HFFc6 (cell line): ENCODE data around the gene CDC25A. TPM values are rescaled to one million over a fixed set of nuclear protein-coding genes. Genes with fewer than 3 reads are reported as not detected.

Experiments
- DNase-seq: peaks from one replicate; pipeline ENCODE4 v3.0.0-alpha.2; 2018
- H3K27ac Mint-ChIP-seq: 2 replicates; pipeline ENCODE4 v1.8.0; 2020; ENCODE audit warnings: mild to moderate bottlenecking, mixed read lengths
- H3K27me3 Mint-ChIP-seq: 2 replicates; pipeline ENCODE4 v1.8.0; 2021; ENCODE audit warnings: mild to moderate bottlenecking, moderate library complexity, mixed read lengths; ENCODE audit not compliant: insufficient read depth
- H3K36me3 Mint-ChIP-seq: 2 replicates; pipeline ENCODE4 v1.8.0; 2021; ENCODE audit warnings: low read depth, mixed read lengths
- H3K4me1 Mint-ChIP-seq: 2 replicates; pipeline ENCODE4 v1.8.0; 2020; ENCODE audit warnings: low read depth, mixed read lengths
- H3K4me3 Mint-ChIP-seq: 2 replicates; pipeline ENCODE4 v1.8.0; 2020; ENCODE audit warnings: mild to moderate bottlenecking, moderate library complexity, mixed read lengths
- H3K9me3 Mint-ChIP-seq: 2 replicates; pipeline ENCODE4 v1.8.0; 2020; ENCODE audit warnings: mild to moderate bottlenecking, mixed read lengths
- CTCF ChIP-seq: fragments of 200-600 bp; sonication (generic); IDR thresholded peaks from 2 replicates; pipeline ENCODE4 v1.5.0; 2021; ENCODE audit warnings: antibody characterized with exemption, mild to moderate bottlenecking
- total RNA-seq, 6 experiments: library from RNA; stranded (reverse); fragmentation: NEBNext Ultra II Directional; extraction: Animal tissue kit (Norgen Biotek cat#: 25700); gene quantifications; 2 replicates in 1 of 6; 3 replicates in 5 of 6; pipeline ENCODE4 v1.2.3, GENCODE V29; 2021

The CDC25A gene
- total RNA-seq, 6 experiments from 2014 or later = 5.4 to 12.4 (median 10.0) TPM

DNA sequence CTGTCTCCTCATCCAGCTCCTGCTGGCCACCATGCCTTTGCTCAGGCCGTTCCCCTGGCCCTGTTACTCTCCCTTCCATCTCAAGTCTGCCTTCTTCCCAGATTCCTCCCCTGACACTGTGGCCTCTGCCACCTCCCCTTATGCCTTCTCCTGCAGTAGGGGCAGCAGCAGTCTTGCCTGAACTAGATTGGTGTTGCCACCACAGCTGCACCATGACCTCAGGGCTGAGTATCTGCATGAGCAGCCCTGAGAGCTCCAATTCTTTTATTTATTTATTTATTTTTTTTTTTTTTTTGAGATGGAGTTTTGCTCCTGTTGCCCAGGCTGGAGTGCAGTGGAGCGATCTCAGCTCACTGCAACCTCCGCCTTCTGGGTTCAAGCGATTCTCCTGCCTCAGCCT, 21.2 kb upstream of the CDC25A start:
- H3K27ac Mint-ChIP-seq = no peak overlapping the region
- DNase-seq = no peak
- no peaks in the 10 kb centered on the region for H3K36me3 Mint-ChIP-seq
- H3K9me3 Mint-ChIP-seq = peaks cover 3% of the 10 kb centered on the region; the same call in 1 of the 2 replicates
- H3K4me1 Mint-ChIP-seq = no peaks in the 10 kb centered on the region
- H3K4me3 Mint-ChIP-seq = no peak overlapping the region
- peaks cover 7% of the 10 kb centered on the region for H3K27me3 Mint-ChIP-seq
- TF ChIP-seq CTCF = no peak

DNA sequence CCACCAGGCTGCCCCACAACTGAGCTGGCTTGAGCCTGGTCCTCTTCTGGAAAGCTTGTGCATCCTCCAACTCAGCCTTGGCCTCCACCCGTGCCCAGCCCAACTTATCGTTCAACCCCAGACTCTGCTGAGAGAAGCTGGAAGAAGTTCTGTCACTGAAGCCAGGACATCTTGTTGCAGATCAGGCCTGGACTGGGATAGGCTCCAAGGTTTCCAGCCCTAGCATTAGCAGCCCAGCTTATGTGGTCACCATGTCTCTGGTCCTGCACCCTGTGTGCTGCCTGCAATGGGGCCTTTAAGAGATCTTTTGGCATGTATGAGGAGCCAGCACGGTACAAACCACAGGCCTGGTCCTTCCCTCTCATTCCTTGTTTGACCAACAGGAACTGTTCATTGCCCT, 19.9 kb upstream of the CDC25A start:
- H3K36me3 Mint-ChIP-seq = no peaks in the 10 kb centered on the region
- no peak overlapping the region for H3K27ac Mint-ChIP-seq
- H3K4me1 Mint-ChIP-seq = no peaks in the 10 kb centered on the region
- peaks cover 3% of the 10 kb centered on the region; the same call in 1 of the 2 replicates for H3K9me3 Mint-ChIP-seq
- TF ChIP-seq CTCF = no peak
- no peak for DNase-seq
- no peak overlapping the region for H3K4me3 Mint-ChIP-seq
- H3K27me3 Mint-ChIP-seq = peaks cover 7% of the 10 kb centered on the region

- H3K27ac Mint-ChIP-seq = no peak overlapping the region
- DNase-seq = no peak
- H3K9me3 Mint-ChIP-seq = no peaks in the 10 kb centered on the region
- H3K4me3 Mint-ChIP-seq = no peak overlapping the region
- peaks cover 15% of the 10 kb centered on the region for H3K27me3 Mint-ChIP-seq
- no peak for TF ChIP-seq CTCF
- H3K4me1 Mint-ChIP-seq = no peaks in the 10 kb centered on the region
- no peaks in the 10 kb centered on the region for H3K36me3 Mint-ChIP-seq
Measured at GRCh38 chr3:48202632-48203031, 14.4 kb upstream of the CDC25A start.

DNA sequence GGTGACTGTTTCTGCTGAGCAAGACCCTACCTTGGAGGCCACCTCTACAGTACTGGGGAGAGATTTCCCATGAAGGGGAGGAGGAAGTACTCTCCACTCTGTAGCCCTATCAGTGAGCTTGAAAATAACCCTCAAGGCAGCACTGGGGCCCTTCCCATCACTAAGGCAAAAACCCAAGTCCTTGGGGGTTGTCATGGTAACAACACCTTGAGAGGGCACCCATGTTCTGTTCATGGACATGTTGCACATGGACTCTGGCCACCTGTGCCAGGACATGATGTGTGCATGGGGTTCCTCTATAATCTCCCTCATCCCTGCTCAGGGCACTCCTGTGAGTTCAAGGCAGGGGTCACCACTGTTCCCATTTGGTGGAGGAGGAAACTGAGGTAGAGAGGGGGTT, 10.9 kb upstream of the CDC25A start:
- TF ChIP-seq CTCF = no peak
- no peak overlapping the region for H3K27ac Mint-ChIP-seq
- H3K36me3 Mint-ChIP-seq = no peaks in the 10 kb centered on the region
- H3K4me3 Mint-ChIP-seq = no peak overlapping the region
- H3K4me1 Mint-ChIP-seq = no peaks in the 10 kb centered on the region
- no peaks in the 10 kb centered on the region for H3K9me3 Mint-ChIP-seq
- peaks cover 11% of the 10 kb centered on the region for H3K27me3 Mint-ChIP-seq
- DNase-seq = no peak

DNA sequence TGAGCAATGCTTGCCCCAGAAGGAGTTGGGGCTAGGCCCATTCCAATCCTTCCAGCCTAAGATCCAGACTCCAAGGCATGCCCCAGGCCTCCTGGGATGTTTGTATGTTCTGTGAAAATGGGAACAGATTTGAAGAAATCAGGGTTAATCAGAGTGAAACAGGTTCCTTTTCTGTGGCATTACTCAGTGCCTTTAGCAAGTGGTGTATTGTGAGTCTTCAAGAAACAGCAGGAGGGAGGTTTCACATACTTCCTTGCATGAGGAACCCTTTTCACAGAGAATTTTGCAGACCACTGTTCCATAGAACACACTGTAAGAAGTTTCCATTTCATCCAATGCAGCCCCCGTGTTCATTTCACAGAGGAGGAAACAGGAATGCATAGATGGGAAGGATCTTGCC, 8.4 kb upstream of the CDC25A start:
- Mint-ChIP-seq H3K4me3 (no peak overlapping the region), H3K27ac (no peak overlapping the region), H3K27me3 (peaks cover 11% of the 10 kb centered on the region), H3K36me3 (no peaks in the 10 kb centered on the region), H3K4me1 (no peaks in the 10 kb centered on the region), H3K9me3 (no peaks in the 10 kb centered on the region)
- TF ChIP-seq CTCF = no peak
- DNase-seq = no peak

- Mint-ChIP-seq H3K4me3 (no peak overlapping the region), H3K27ac (no peak overlapping the region), H3K27me3 (peaks cover 6% of the 10 kb centered on the region), H3K4me1 (no peaks in the 10 kb centered on the region), H3K9me3 (no peaks in the 10 kb centered on the region), H3K36me3 (no peaks in the 10 kb centered on the region)
- peak; percentile 86 for TF ChIP-seq CTCF
- peak; percentile 43 for DNase-seq
Measured at GRCh38 chr3:48194446-48195071, 6.3 kb upstream of the CDC25A start.
